Common myeloid progenitor, CD34-positive (primary cell): ENCODE measurements around the gene LAMTOR2.

Experiments used
- CTCF ChIA-PET: fragments of 350-600 bp; sonication (Branson Sonifier 250); formaldehyde crosslinking; loops from one replicate; lab custom pipeline; 2021; ENCODE audit warnings: antibody characterized with exemption; lab: Charles Lee
- POLR2A ChIA-PET: fragments of 350-600 bp; sonication (Branson Sonifier 250); formaldehyde crosslinking; loops from one replicate; lab custom pipeline; 2021; ENCODE audit warnings: antibody characterized with exemption; lab: Charles Lee
- DNase-seq, 3 donors: peaks; one replicate each; pipeline versions ENCODE4 v3.0.0 to v3.0.0-alpha.2; 2013
- H3K27ac ChIP-seq, 2 experiments: 1 replicate in 1 of 2; 2 replicates in 1 of 2; pipeline ENCODE4 v1.7.0; 2013; ENCODE audit warnings: inconsistent platforms in 2 of 2, low read length in 2 of 2, mild to moderate bottlenecking in 2 of 2, low read depth in 1 of 2, moderate library complexity in 1 of 2; ENCODE audit not compliant: severe bottlenecking in 2 of 2, insufficient read depth in 1 of 2, poor library complexity in 1 of 2
- H3K27me3 ChIP-seq, 5 experiments: replicated peaks in 2 of 5; 1 replicate in 3 of 5; 2 replicates in 2 of 5; pipeline versions ENCODE4 v1.6.1 to v1.7.0; 2013; ENCODE audit warnings: low read length in 4 of 5, mild to moderate bottlenecking in 2 of 5, moderate library complexity in 2 of 5, inconsistent platforms in 1 of 5; ENCODE audit not compliant: insufficient read depth in 5 of 5, control insufficient read depth in 4 of 5
- H3K36me3 ChIP-seq, 4 experiments: 1 replicate in 2 of 4; 2 replicates in 2 of 4; pipeline versions ENCODE4 v1.6.1 to v1.7.0; 2013; ENCODE audit warnings: low read length in 3 of 4, control low read depth in 1 of 4, mild to moderate bottlenecking in 1 of 4; ENCODE audit not compliant: control insufficient read depth in 4 of 4, insufficient read depth in 4 of 4
- H3K4me1 ChIP-seq, 4 experiments: 1 replicate in 3 of 4; 2 replicates in 1 of 4; pipeline versions ENCODE4 v1.6.1 to v1.7.1; 2013; ENCODE audit warnings: low read length in 3 of 4, mild to moderate bottlenecking in 3 of 4, control low read depth in 1 of 4, inconsistent platforms in 1 of 4, moderate library complexity in 1 of 4; ENCODE audit not compliant: control insufficient read depth in 4 of 4, insufficient read depth in 4 of 4; ENCODE audit errors: control extremely low read depth in 1 of 4
- H3K4me3 ChIP-seq, 7 experiments: 1 replicate in 4 of 7; 2 replicates in 3 of 7; pipeline versions ENCODE4 v1.5.1 to v1.7.0; 2013; ENCODE audit warnings: mild to moderate bottlenecking in 7 of 7, low read length in 6 of 7, moderate library complexity in 6 of 7, inconsistent platforms in 2 of 7, low read depth in 2 of 7, control low read depth in 1 of 7; ENCODE audit not compliant: insufficient read depth in 4 of 7, control insufficient read depth in 1 of 7; ENCODE audit errors: extremely low read depth in 1 of 7
- H3K9me3 ChIP-seq, 5 experiments: 1 replicate in 4 of 5; 2 replicates in 1 of 5; pipeline versions ENCODE4 v1.6.1 to v1.7.1; 2013; ENCODE audit warnings: low read length in 4 of 5, mild to moderate bottlenecking in 2 of 5, inconsistent platforms in 1 of 5, low read depth in 1 of 5, moderate library complexity in 1 of 5; ENCODE audit not compliant: control insufficient read depth in 4 of 5, insufficient read depth in 2 of 5; ENCODE audit errors: control extremely low read depth in 1 of 5
- WGBS: methylation state at CpG from one replicate; pipeline ENCODE4 v1.1.5; 2013; ENCODE audit not compliant: insufficient coverage; 5-methylcytosine and 5-hydroxymethylcytosine counted together

LAMTOR2 gene

GRCh38 chr1:156083800-156084790 lies 29.5 kb downstream of the LAMTOR2 start:
- H3K36me3 ChIP-seq, result no peaks in the 10 kb centered on the region
- no peak for DNase-seq
- H3K27me3 ChIP-seq, result no peaks in the 10 kb centered on the region
- peaks cover 0 to 27% (median 15%) of the 10 kb centered on the region in 4 experiments for H3K4me1 ChIP-seq
- H3K4me3 ChIP-seq, result no peak overlapping the region
- POLR2A ChIA-PET, result interaction anchor here (0.6 kb wide), 1 partner anchor 537 kb away, joined by 5 read pairs; no protein-coding TSS in a partner anchor
- no peak overlapping the region for H3K27ac ChIP-seq
- 85% methylated on average over 2 of the region's 7 CpGs for WGBS
- H3K9me3 ChIP-seq, result no peaks in the 10 kb centered on the region
- CTCF ChIA-PET, result interaction anchor here (1.0 to 29.6 kb wide), 4 partner anchors 9 to 43 kb away, joined by 3 to 1191 read pairs (median 7); partner anchors contain the start of gene LMNA

- ChIA-PET CTCF (interaction anchor here (0.9 to 29.6 kb wide), 3 partner anchors 9 to 41 kb away, joined by 3 to 1191 read pairs (median 11); partner anchors contain the start of gene LMNA), POLR2A (no interaction called here)
- DNase-seq, result no peak
- no peaks in the 10 kb centered on the region for H3K36me3 ChIP-seq
- H3K27ac ChIP-seq, result no peak overlapping the region
- no peak overlapping the region for H3K4me3 ChIP-seq
- 100% methylated on average over 1 of the region's 1 CpG for WGBS
- peaks cover 0 to 34% (median 16%) of the 10 kb centered on the region in 4 experiments for H3K4me1 ChIP-seq
- no peaks in the 10 kb centered on the region for H3K9me3 ChIP-seq
- no peaks in the 10 kb centered on the region for H3K27me3 ChIP-seq
Observed at GRCh38 chr1:156086256-156086662, 31.7 kb downstream of the LAMTOR2 start.

- no peaks in the 10 kb centered on the region for H3K36me3 ChIP-seq
- H3K27me3 ChIP-seq, result peaks cover 0 to 3% (median 0%) of the 10 kb centered on the region in 5 experiments
- no peak overlapping the region for H3K27ac ChIP-seq
- H3K4me1 ChIP-seq, result peaks cover 0 to 17% (median 9%) of the 10 kb centered on the region in 4 experiments
- no peak for DNase-seq
- WGBS, result 61% methylated on average over 4 of the region's 6 CpGs
- no peak overlapping the region for H3K4me3 ChIP-seq
- no peaks in the 10 kb centered on the region for H3K9me3 ChIP-seq
- CTCF ChIA-PET, result interaction anchor here (1.0 to 29.6 kb wide), 11 partner anchors 9 to 230 kb away, joined by 3 to 1191 read pairs (median 6); partner anchors contain the start of gene LMNA
- POLR2A ChIA-PET, result no interaction called here
Observed at GRCh38 chr1:156089704-156090103, 35.1 kb downstream of the LAMTOR2 start.

GRCh38 chr1:156090138-156090839 lies 35.7 kb downstream of the LAMTOR2 start:
- Histone ChIP-seq H3K9me3 (no peaks in the 10 kb centered on the region), H3K27me3 (peaks cover 0 to 5% (median 0%) of the 10 kb centered on the region in 5 experiments), H3K36me3 (no peaks in the 10 kb centered on the region), H3K27ac (no peak overlapping the region), H3K4me1 (peaks cover 0 to 17% (median 9%) of the 10 kb centered on the region in 4 experiments), H3K4me3 (no peak overlapping the region)
- no peak for DNase-seq
- POLR2A ChIA-PET, result no interaction called here
- CTCF ChIA-PET, result interaction anchor here (1.0 to 29.6 kb wide), 12 partner anchors 9 to 229 kb away, joined by 3 to 1191 read pairs (median 6); partner anchors contain the start of gene LMNA
- WGBS, result 11% methylated on average over 4 of the region's 5 CpGs

GRCh38 chr1:156090840-156091188 lies 36.2 kb downstream of the LAMTOR2 start:
- H3K4me1 ChIP-seq, result peaks cover 0 to 17% (median 11%) of the 10 kb centered on the region in 4 experiments
- ChIA-PET POLR2A (no interaction called here), CTCF (interaction anchor here (0.7 to 29.6 kb wide), 12 partner anchors 8 to 228 kb away, joined by 3 to 1191 read pairs (median 6); partner anchors contain the start of gene LMNA)
- WGBS, result 47% methylated on average over 13 of the region's 14 CpGs
- no peak overlapping the region for H3K4me3 ChIP-seq
- H3K36me3 ChIP-seq, result no peaks in the 10 kb centered on the region
- H3K27me3 ChIP-seq, result peaks cover 0 to 5% (median 0%) of the 10 kb centered on the region in 5 experiments
- H3K9me3 ChIP-seq, result no peaks in the 10 kb centered on the region
- DNase-seq, result peak; percentile 79 to 88 (median 81)
- H3K27ac ChIP-seq, result no peak overlapping the region

- Histone ChIP-seq H3K27me3 (peaks cover 0 to 5% (median 0%) of the 10 kb centered on the region in 5 experiments), H3K9me3 (no peaks in the 10 kb centered on the region), H3K4me3 (no peak overlapping the region), H3K27ac (no peak overlapping the region), H3K4me1 (peaks cover 0 to 22% (median 18%) of the 10 kb centered on the region in 4 experiments), H3K36me3 (no peaks in the 10 kb centered on the region)
- CTCF ChIA-PET, result interaction anchor here (0.6 to 29.6 kb wide), 7 partner anchors 13 to 228 kb away, joined by 3 to 1191 read pairs (median 5); partner anchors contain the start of gene LMNA
- POLR2A ChIA-PET, result no interaction called here
- DNase-seq, result no peak
- WGBS, result 96% methylated on average over 2 of the region's 2 CpGs
Observed at GRCh38 chr1:156091610-156092009, 37.0 kb downstream of the LAMTOR2 start.
